SW480 (cell line): ENCODE measurements around the gene USB1.

Source experiments
- DNase-seq: peaks from one replicate; pipeline ENCODE4 v3.0.0-alpha.2; 2016; ENCODE audit warnings: low spot score

Gene USB1

GRCh38 chr16:58000706-58001676, at the start of gene USB1:
Gene USB1 (plus strand): TSS chr16:58001407. CDS start chr16:58001484, 77 bp downstream.
- DNase-seq = peak; percentile 84

GRCh38 chr16:57952909-57953308, 48.3 kb upstream of the USB1 start:
- no peak for DNase-seq

- DNase-seq = no peak
These were observed 47.4 kb upstream of the USB1 start for GRCh38 chr16:57953857-57954256.

- DNase-seq = no peak
These were observed 45.5 kb upstream of the USB1 start for GRCh38 chr16:57955572-57956188.

GRCh38 chr16:57956270-57956808, 44.9 kb upstream of the USB1 start:
- no peak for DNase-seq

GRCh38 chr16:57956924-57957672, 44.1 kb upstream of the USB1 start:
- no peak for DNase-seq

- DNase-seq = no peak
These were observed 43.4 kb upstream of the USB1 start for GRCh38 chr16:57957673-57958392.

GRCh38 chr16:57958544-57958943, 42.7 kb upstream of the USB1 start:
- no peak for DNase-seq

- no peak for DNase-seq
These were observed 42.1 kb upstream of the USB1 start for GRCh38 chr16:57959121-57959520.

GRCh38 chr16:57959804-57960203, 41.4 kb upstream of the USB1 start:
- no peak for DNase-seq

- no peak for DNase-seq
These were observed 40.9 kb upstream of the USB1 start for GRCh38 chr16:57960310-57960709.

- no peak for DNase-seq
These were observed 40.3 kb upstream of the USB1 start for GRCh38 chr16:57960826-57961472.

- DNase-seq = no peak
These were observed 39.7 kb upstream of the USB1 start for GRCh38 chr16:57961538-57961937.

GRCh38 chr16:57962046-57962445, 39.2 kb upstream of the USB1 start:
- no peak for DNase-seq

GRCh38 chr16:57962756-57963155, 38.5 kb upstream of the USB1 start:
- DNase-seq = no peak

- DNase-seq = no peak
These were observed 37.0 kb upstream of the USB1 start for GRCh38 chr16:57964157-57964700.

GRCh38 chr16:57966204-57966771, 34.9 kb upstream of the USB1 start:
- DNase-seq = no peak

- no peak for DNase-seq
These were observed 34.2 kb upstream of the USB1 start for GRCh38 chr16:57966986-57967385.

- no peak for DNase-seq
These were observed 33.3 kb upstream of the USB1 start for GRCh38 chr16:57967916-57968315.

GRCh38 chr16:57969451-57970123, 31.6 kb upstream of the USB1 start:
- no peak for DNase-seq
